Measurements from ENCODE around the gene IRF2.

IRF2 gene

DNA sequence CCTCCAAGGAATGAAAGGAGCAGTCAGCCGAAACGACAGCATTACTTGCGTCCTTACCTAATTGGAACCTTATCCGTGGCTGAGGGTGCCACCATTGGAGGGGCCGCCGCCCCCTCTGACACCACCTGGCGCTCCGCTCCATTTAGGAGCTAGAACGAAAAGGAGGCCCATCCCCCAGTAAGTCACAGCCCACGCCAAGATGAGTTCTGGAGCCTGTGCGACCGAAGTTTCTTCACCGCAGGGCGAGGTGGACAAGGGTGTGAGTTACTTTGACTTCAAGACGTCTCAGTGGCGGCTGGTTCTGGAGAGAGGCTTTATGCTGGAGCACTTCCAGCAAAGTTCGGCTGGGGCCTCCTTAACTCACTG lies 729 bp upstream of the IRF2 start:
- FAIRE-seq: no peak
- peak; percentile 54 for DNase-seq (ENCODE audit: insufficient read length, low spot score)

- FAIRE-seq: no peak
- peak; percentile 38 for DNase-seq (ENCODE audit: insufficient read length, low spot score)
Measured at GRCh38 chr4:184473499-184474262, 669 bp downstream of the IRF2 start.

- FAIRE-seq: peak; percentile 52
- DNase-seq (ENCODE audit: insufficient read length, low spot score): peak; percentile 73
Measured at GRCh38 chr4:184472614-184473498, 1.5 kb downstream of the IRF2 start.

DNA sequence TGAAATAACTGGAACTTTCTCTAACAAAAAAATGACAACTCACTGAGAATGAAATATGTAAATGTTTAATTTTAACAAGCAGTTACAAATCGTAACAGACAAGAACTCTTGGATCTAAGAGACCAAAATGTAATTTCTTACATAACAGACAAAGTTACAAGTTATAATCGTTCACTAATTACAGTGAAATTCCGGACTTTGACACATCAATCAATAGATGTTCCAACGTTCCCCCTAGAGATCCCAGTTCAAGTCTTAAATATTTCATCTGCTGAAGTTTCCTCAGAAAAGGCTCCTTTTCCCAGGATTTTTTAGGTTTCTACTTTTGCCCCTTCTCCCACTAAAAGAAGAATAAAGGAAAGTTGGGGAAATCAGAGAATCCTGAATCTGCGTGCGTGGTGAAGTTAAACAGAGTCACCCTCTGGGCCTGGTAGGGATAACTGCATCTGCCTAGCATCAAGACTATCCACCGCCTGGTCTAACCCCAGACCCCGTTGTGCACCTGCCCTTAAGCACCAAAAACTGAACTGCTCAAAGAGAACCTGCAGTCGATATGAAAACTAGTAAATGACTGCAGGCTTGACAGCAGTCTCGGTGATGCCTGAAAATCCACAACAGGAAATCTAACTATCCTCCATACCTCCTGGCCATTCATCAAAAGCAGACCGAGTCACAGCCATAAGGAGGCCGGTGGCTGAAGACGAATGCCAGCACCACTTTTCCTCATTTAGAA lies 2.3 kb downstream of the IRF2 start:
- no peak for FAIRE-seq
- peak; percentile 21 for DNase-seq (ENCODE audit: insufficient read length, low spot score)

DNA sequence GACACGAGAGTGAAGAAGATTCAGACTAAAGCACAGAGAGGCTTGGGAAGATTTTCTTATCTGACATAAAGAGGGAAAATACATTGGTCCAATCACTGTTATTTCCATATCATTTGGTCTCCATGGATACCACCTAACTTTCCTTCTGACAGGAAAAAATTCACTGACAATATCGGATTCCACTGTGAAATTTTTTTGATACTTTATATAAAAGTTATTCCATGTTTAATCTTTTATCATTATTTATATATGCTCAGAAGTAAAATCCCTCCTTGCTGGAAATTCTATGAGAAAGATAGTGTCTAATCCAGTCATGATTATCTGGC lies 3.6 kb downstream of the IRF2 start:
- FAIRE-seq (no peak), DNase-seq (ENCODE audit: insufficient read length, low spot score) (no peak)

GRCh38 chr4:184466634-184467033 lies 7.7 kb downstream of the IRF2 start:
- peak; percentile 62 for FAIRE-seq

GRCh38 chr4:184464759-184465454 lies 9.4 kb downstream of the IRF2 start:
- no peak for FAIRE-seq
- no peak for DNase-seq (ENCODE audit: insufficient read length, low spot score)

More at GRCh38 chr4:184466634-184467033, 7.7 kb downstream of the IRF2 start:
- DNase-seq (ENCODE audit: insufficient read length, low spot score): no peak

- no peak for FAIRE-seq
- no peak for DNase-seq (ENCODE audit: insufficient read length, low spot score)
Measured at GRCh38 chr4:184463856-184464255, 10.5 kb downstream of the IRF2 start.

DNA sequence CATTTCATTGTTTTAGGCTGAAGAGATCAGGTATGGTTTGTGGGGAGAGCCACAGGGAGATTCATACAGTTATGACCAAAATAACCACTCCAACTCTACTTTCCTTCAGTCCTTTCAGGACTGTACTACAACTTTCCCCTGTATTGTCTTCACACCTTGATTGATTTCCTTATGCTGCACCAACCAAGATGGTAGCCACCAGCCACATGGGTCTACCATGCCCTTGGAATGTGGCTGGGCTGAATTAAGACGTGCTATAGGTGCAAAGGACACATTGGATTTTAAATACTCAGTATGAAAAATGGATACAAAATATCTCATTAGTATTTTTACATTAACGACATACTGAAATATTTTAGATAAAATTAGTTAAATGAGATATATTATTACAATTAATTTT lies 11.2 kb downstream of the IRF2 start:
- DNase-seq (ENCODE audit: insufficient read length, low spot score): no peak
- FAIRE-seq: no peak

GRCh38 chr4:184462724-184463123 lies 11.6 kb downstream of the IRF2 start:
- DNase-seq (ENCODE audit: insufficient read length, low spot score): no peak
- no peak for FAIRE-seq

- FAIRE-seq (no peak), DNase-seq (ENCODE audit: insufficient read length, low spot score) (no peak)
Measured at GRCh38 chr4:184461711-184462441, 12.5 kb downstream of the IRF2 start.

DNA sequence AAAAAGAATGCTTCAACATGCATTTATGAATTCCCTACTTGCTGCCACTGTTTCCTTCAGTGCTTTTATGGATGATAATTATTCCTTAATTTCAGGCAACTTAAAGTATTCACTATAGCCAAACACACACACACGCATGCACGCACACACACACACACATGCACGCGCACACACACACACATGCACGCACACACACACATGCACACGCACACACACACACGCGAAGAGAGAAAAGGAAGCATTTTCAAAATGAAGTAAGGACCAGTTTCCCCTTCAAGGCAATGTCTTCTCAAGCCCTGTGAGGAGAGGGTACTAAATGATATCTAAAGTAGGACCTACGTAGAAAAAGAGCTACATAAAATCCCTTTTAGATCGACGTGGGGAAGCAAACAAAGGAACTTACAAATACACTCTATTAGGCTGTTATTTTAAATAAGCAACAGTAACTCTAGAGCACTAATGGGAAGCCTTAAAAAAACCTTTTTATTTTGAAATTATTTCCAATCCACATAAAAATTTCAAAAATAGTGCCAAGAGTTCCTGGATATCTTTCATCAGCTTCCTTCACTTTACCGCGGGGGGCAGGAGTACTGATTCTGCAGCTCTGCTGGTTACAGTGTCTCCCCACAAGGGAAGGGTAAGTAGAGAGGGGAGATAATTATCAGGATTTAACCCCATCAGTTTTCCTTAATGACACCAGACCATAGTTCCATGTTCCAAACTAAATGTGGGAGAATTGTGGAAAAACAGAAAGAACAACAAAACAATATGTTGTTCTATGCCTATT lies 13.7 kb downstream of the IRF2 start:
- FAIRE-seq (no peak), DNase-seq (ENCODE audit: insufficient read length, low spot score) (no peak)

GRCh38 chr4:184459413-184459812 lies 14.9 kb downstream of the IRF2 start:
- DNase-seq (ENCODE audit: insufficient read length, low spot score) (no peak), FAIRE-seq (no peak)

GRCh38 chr4:184457535-184458249 lies 16.7 kb downstream of the IRF2 start:
- DNase-seq (ENCODE audit: insufficient read length, low spot score) (no peak), FAIRE-seq (no peak)

DNA sequence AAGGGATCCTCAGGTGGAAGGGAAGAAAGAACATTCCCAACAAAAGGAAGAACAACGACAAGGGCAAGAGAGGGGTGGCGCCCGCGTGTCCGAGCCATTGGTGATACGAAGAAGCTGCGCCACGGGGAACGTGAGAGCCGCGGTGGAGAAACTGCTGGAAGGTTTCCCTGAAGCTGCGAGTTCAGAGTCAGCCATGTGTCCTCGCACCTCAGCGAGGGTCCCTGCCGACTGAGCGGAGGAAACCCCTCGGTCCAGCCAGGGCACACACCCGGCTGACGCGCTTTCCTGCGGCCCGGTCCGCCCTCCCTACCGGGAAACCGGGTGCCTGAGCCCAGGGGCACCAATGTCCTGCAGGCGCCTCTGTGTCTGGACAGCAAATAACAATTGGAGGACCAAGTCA lies 18.0 kb downstream of the IRF2 start:
- FAIRE-seq: no peak
- DNase-seq (ENCODE audit: insufficient read length, low spot score): no peak

GRCh38 chr4:184455299-184455698 lies 19.1 kb downstream of the IRF2 start:
- no peak for DNase-seq (ENCODE audit: insufficient read length, low spot score)
- FAIRE-seq: no peak

DNA sequence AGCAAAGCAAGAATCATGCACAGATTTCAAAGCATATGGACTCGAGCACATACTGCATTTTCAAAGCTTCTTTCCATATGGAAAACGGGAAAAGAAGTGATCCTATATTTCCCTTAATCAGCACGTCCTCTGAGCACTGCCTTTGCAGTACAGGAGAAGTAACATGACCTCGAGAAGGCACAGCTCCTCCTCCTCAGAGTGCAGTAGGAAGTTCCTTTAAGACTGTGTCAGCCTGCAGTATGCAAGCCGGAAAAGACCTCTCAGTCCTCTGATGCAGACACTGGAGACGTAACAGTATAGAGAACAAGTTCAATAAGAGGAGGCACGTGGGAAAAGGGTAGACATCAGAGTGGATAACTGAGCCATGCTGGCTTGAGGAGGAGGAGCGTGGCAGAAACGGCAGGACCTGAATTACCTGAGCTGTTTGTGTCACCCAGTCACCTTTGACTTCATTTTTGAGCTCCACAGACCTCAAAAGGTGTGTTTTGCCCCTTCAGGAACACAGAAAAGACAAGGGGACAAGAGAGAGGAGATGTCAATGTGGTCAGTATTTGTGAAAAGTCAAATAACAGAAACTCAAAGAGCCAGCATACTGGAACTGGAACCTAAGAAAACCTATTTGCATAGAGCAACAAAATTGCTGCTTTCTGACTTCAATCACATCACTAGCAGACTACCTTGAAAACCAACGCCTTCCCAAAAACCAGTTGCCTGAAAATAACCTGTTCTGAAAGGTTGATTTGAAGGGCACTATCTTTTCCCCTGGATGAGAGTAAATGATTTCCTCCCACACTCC lies 20.8 kb downstream of the IRF2 start:
- DNase-seq (ENCODE audit: insufficient read length, low spot score) (peak; percentile 80), FAIRE-seq (peak; percentile 86)

DNA sequence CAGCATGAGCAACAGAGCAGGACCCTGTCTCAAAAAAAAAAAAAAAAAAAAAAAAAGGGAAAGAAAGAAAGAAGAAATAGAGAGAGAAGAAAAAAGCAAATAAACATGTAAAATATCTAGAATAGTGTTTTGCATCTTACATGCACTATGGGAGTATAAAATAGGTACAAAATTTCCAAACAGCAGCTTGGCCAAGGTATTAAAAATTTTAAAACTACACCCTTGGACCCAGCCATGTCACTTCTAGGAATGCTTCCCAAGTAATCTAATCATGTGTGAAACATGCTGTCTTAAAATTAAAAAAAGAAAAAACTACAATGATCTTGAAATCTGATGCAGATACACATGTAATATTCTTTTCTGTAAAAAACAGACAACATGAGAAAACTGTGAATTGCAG lies 21.6 kb downstream of the IRF2 start:
- no peak for FAIRE-seq
- no peak for DNase-seq (ENCODE audit: insufficient read length, low spot score)
